Measurements from ENCODE around the gene TACR2.

GRCh38 chr10:69358148-69358795 lies 58.4 kb downstream of the TACR2 start:
- TF ChIP-seq, protein P1, sequence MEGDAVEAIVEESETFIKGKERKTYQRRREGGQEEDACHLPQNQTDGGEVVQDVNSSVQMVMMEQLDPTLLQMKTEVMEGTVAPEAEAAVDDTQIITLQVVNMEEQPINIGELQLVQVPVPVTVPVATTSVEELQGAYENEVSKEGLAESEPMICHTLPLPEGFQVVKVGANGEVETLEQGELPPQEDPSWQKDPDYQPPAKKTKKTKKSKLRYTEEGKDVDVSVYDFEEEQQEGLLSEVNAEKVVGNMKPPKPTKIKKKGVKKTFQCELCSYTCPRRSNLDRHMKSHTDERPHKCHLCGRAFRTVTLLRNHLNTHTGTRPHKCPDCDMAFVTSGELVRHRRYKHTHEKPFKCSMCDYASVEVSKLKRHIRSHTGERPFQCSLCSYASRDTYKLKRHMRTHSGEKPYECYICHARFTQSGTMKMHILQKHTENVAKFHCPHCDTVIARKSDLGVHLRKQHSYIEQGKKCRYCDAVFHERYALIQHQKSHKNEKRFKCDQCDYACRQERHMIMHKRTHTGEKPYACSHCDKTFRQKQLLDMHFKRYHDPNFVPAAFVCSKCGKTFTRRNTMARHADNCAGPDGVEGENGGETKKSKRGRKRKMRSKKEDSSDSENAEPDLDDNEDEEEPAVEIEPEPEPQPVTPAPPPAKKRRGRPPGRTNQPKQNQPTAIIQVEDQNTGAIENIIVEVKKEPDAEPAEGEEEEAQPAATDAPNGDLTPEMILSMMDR (IDR thresholded peaks at IDR 0.05), result no peak
- TF ChIP-seq POLR2A (IDR thresholded peaks at IDR 0.05), result no peak
- TF ChIP-seq EP300 (IDR thresholded peaks at IDR 0.05), result no peak
- no peak for TF ChIP-seq POLR2AphosphoS5 (IDR thresholded peaks at IDR 0.05)

Data from sigmoid colon (tissue), 4 donors.